ENCODE data around the gene MGAT3.

GRCh38 chr22:39532215-39533073 lies 75.6 kb downstream of the MGAT3 start, which contains the start of gene RPS19BP1:
- TF ChIP-seq POLR2A (IDR thresholded peaks at IDR 0.05) (peak; percentile 62 to 87), CTCF (IDR thresholded peaks at IDR 0.05) (peak in 3 of 4 experiments; percentile 15 to 36 (median 19))

Data from uterus (tissue), 2 donors.